Measurements from ENCODE around the gene CEACAM6.

GRCh38 chr19:41744850-41745249, 10.5 kb upstream of the CEACAM6 start:
- no peak for TF ChIP-seq CTCF (IDR thresholded peaks at IDR 0.05 in 4 of 5, conservative IDR thresholded peaks at IDR 0.05 in 1 of 5)
- no peak for TF ChIP-seq POLR2A (IDR thresholded peaks at IDR 0.05)
